Globus pallidus (tissue), 1 donor: ENCODE measurements around the gene ATP5MK.
"Not testable (repeated sequence)": the region's sequence is repeated elsewhere in the genome, so short reads cannot be mapped to it uniquely, and the experiment has no call there.

Source experiments
- DNase-seq: peaks from one replicate; pipeline ENCODE4 v3.0.0-alpha.2; 2015; ENCODE audit warnings: low spot score

Gene ATP5MK

GRCh38 chr10:103396067-103396788, at the start of gene ATP5MK, which contains the start of gene PDCD11:
Gene ATP5MK, minus strand, starts transcription at chr10:103396475. Its CDS starts 4,018 bp downstream, at chr10:103392457.
Gene PDCD11, plus strand, starts transcription at chr10:103396626. Its CDS starts 1,801 bp downstream, at chr10:103398427.
- DNase-seq = peak; percentile 96

GRCh38 chr10:103445366-103445765, 49.1 kb upstream of the ATP5MK start:
- DNase-seq = no peak

GRCh38 chr10:103444478-103444877, 48.2 kb upstream of the ATP5MK start:
- no peak for DNase-seq

GRCh38 chr10:103443475-103444185, 47.4 kb upstream of the ATP5MK start:
- DNase-seq = no peak

GRCh38 chr10:103442031-103442461, 45.8 kb upstream of the ATP5MK start:
- peak; percentile 11 for DNase-seq

GRCh38 chr10:103441611-103442010, 45.3 kb upstream of the ATP5MK start:
- DNase-seq = no peak

- no peak for DNase-seq
Measured at GRCh38 chr10:103441206-103441605, 44.9 kb upstream of the ATP5MK start.

- DNase-seq = no peak
Measured at GRCh38 chr10:103440416-103440815, 44.1 kb upstream of the ATP5MK start.

- DNase-seq = no peak
Measured at GRCh38 chr10:103439776-103440175, 43.5 kb upstream of the ATP5MK start.

GRCh38 chr10:103433858-103434257, 37.6 kb upstream of the ATP5MK start:
- no peak for DNase-seq

- no peak for DNase-seq
Measured at GRCh38 chr10:103431902-103432301, 35.6 kb upstream of the ATP5MK start.

- no peak for DNase-seq
Measured at GRCh38 chr10:103429647-103430046, 33.4 kb upstream of the ATP5MK start.

GRCh38 chr10:103428989-103429643, 32.8 kb upstream of the ATP5MK start:
- DNase-seq = no peak

GRCh38 chr10:103427866-103428265, 31.6 kb upstream of the ATP5MK start:
- no peak for DNase-seq

- no peak for DNase-seq
Measured at GRCh38 chr10:103423748-103424147, 27.5 kb upstream of the ATP5MK start.

GRCh38 chr10:103419101-103419500, 22.8 kb upstream of the ATP5MK start:
- no peak for DNase-seq

GRCh38 chr10:103417601-103418000, 21.3 kb upstream of the ATP5MK start:
- no peak for DNase-seq

- DNase-seq = not testable (repeated sequence)
Measured at GRCh38 chr10:103417148-103417469, 20.8 kb upstream of the ATP5MK start.

- peak; percentile 31 for DNase-seq
Measured at GRCh38 chr10:103416436-103417147, 20.3 kb upstream of the ATP5MK start.

- no peak for DNase-seq
Measured at GRCh38 chr10:103415581-103415980, 19.3 kb upstream of the ATP5MK start.

GRCh38 chr10:103413564-103413963, 17.3 kb upstream of the ATP5MK start:
- no peak for DNase-seq

GRCh38 chr10:103397191-103397825, 1.0 kb upstream of the ATP5MK start:
- no peak for DNase-seq
